Heart left ventricle (tissue), 16 donors: Measurements from ENCODE around the gene C20orf204. TPM values are rescaled to one million over a fixed set of nuclear protein-coding genes. Genes with fewer than 3 reads are reported as not detected.
A peak's percentile ranks its signal among the peaks of the same experiment; 100 is the strongest.
"Not testable (repeated sequence)": the region's sequence is repeated elsewhere in the genome, so short reads cannot be mapped to it uniquely, and the experiment has no call there.

Experiments
- ATAC-seq, 4 donors: fragments of 200-7000 bp; cut with Tn5 transposase; one replicate each; pipeline ENCODE4 v1.9.1; 2020 to 2022; ENCODE audit warnings: moderate library complexity in 4 of 4, mild to moderate bottlenecking in 3 of 4, moderate number of reproducible peaks in 1 of 4
- DNase-seq, 5 donors: peaks; one replicate each; pipeline ENCODE4 v3.0.0-alpha.2; 2020
- H3K27ac ChIP-seq, 12 donors: fragments of 200-600 bp; sonication (generic) in 4 of 12; one replicate each; pipeline versions ENCODE4 v1.5.0 to v1.8.0; 2016 to 2022; ENCODE audit warnings: mild to moderate bottlenecking in 2 of 12
- H3K27me3 ChIP-seq, 9 donors: fragments of 200-600 bp; sonication (generic) in 2 of 9; one replicate each; pipeline versions ENCODE4 v1.5.1 to v1.8.0; 2016 to 2022; ENCODE audit warnings: mild to moderate bottlenecking in 3 of 9
- H3K36me3 ChIP-seq, 9 donors: fragments of 200-600 bp; sonication (generic) in 2 of 9; one replicate each; pipeline versions ENCODE4 v1.5.0 to v1.8.0; 2018 to 2022; ENCODE audit warnings: mild to moderate bottlenecking in 2 of 9
- H3K4me1 ChIP-seq, 12 donors: fragments of 200-600 bp; sonication (generic) in 4 of 12; one replicate each; pipeline versions ENCODE4 v1.5.0 to v1.8.0; 2016 to 2022; ENCODE audit warnings: mild to moderate bottlenecking in 3 of 12
- H3K4me3 ChIP-seq, 12 donors: fragments of 200-600 bp; sonication (generic) in 4 of 12; one replicate each; pipeline versions ENCODE4 v1.5.0 to v1.8.0; 2017 to 2022; ENCODE audit warnings: mild to moderate bottlenecking in 9 of 12, moderate library complexity in 4 of 12
- H3K9me3 ChIP-seq, 12 donors: fragments of 200-600 bp; sonication (generic) in 4 of 12; one replicate each; pipeline versions ENCODE4 v1.5.0 to v1.8.0; 2016 to 2022; ENCODE audit warnings: mild to moderate bottlenecking in 1 of 12
- CTCF ChIP-seq, 12 donors: fragments of 200-600 bp; sonication (generic) in 4 of 12; IDR thresholded peaks; one replicate each; pipeline versions ENCODE4 v1.5.0 to v1.8.0; 2018 to 2022; ENCODE audit warnings: antibody characterized with exemption in 12 of 12, mild to moderate bottlenecking in 5 of 12
- POLR2A ChIP-seq, 2 donors: fragments of 450-650 bp; IDR thresholded peaks; one replicate each; pipeline ENCODE4 v1.6.1; 2017; ENCODE audit warnings: antibody characterized with exemption in 2 of 2, mild to moderate bottlenecking in 2 of 2, moderate library complexity in 2 of 2
- WGBS, 4 donors: extraction: QIAGEN DNeasy Blood & Tissue Kit in 2 of 4; methylation state at CpG; one replicate each; pipeline versions ENCODE4 v1.1.5 to v1.1.7; 2013 to 2018; 5-methylcytosine and 5-hydroxymethylcytosine counted together
- intact Hi-C, 10 donors: fragments of 100-400 bp; cut with DNase I; formaldehyde crosslinking; loops; one replicate each; pipeline versions ENCODE4 v1.11.1 to v1.14.2; 2022
- polyA plus RNA-seq, 2 donors: library from polyadenylated mRNA; stranded (reverse); fragments of 200-250 nt; gene quantifications; one replicate each; pipeline ENCODE4 v1.2.3, GENCODE V29; 2013
- total RNA-seq, 9 donors: library from RNA; depleted of rRNA in 2 of 9; stranded (reverse); fragments of >200 nt in 2 of 9; fragmentation: NEBNext Ultra II Directional in 3 of 9; extraction: Animal tissue kit (Norgen Biotek cat#: 25700) in 3 of 9; gene quantifications; one replicate each; pipeline versions ENCODE4 v1.1.0 to v1.2.4, GENCODE V29; 2016 to 2023
- donor health status: ischemic (EF 13 %, LVEDD 7.1; RV severe dilation, severe dysfunction).
- donor health status: healthy with polysubstance abuse.
- donor health status: DM: no; HTN: yes; CAD: no.
- donor health status: DM: no; HTN: no; CAD: no.
- donor health status: ischemic (EF 25% LVEDD 6.9; RV normal size, moderate dysfunction).
- donor health status: ischemic (EF 25% LVEDD 5.7; RV mildly dilated, moderate dysfunction).
- donor health status: healthy.
- donor health status: DM: yes; HTN: yes; CAD: no.
- donor health status: ischemic (EF 35%, LVEDD 5.7; RV mildly dilated, moderate dysfunction).
- donor health status: nonischemic (EF 11% LVEDD 7.7; RV severe dilation, severe dysfunction).
- donor health status: DM: yes; HTN: yes; CAD: no.
- donor health status: PGD.
- donor health status: ischemic (EF 29% LVEDD 5.4; RV normal size, mild dysfunction).
- donor health status: nonischemic (EF 23%, LVEDD 6.1; RV moderate dilation, normal function).

C20orf204 gene
- total and polyA plus RNA-seq, 11 donors, result 0.16 to 1.2 (median 0.42) TPM

DNA sequence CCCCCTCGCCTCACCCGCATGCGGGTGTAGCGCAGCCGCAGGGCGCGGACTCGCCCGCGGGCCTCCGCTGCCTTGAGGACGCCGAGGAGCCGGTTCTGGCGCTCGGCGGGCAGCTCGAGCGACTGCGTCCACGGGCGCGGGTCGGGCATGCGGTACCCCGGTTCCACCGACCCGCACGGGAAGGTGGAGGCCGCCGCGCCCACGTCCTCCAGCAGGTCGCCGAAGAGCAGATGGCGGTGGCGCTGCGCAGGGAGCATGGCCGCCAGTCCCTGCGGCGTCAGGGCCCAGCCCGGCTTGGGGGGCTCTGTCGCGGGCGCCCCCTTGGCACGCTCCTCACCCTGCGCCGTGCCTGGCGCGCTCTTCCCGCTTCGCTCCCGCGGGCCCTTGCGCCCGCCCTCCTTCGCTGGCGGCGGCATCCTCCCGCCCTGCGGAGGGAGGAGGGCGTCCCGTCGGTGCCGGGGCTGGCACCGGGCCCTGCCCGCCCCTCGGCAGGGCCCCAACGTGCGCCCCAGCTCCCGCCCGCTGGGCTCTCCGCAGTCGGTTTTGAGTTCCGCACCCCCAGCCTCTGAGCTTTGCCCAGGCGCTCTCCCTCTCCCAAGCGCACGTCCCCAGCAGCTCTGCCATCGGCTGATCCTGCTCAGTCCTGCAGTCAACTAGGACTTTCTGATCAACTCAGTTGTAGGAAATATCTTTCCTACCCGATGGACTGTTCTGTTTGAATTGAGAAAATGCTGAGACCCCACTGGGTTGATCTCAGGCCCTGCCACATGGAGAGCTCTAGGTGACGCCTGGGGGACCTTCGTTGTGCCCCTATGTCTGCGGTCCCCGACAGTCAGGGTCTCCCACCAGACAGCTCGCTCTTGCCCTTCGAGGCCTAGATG, 48.1 kb downstream of the C20orf204 start, which contains the start of gene LKAAEAR1:
LKAAEAR1 (minus strand) TSS at position 595 of the 881 bp plus-strand sequence; CDS start at position 416, 179 bp downstream.
- TF ChIP-seq POLR2A (IDR thresholded peaks at IDR 0.05), result no peak
- TF ChIP-seq CTCF (IDR thresholded peaks at IDR 0.05), result no peak
- H3K27me3 ChIP-seq, result peaks cover 3 to 24% (median 18%) of the 10 kb centered on the region in 9 donors
- DNase-seq (no peak), ATAC-seq (no peak)
- no peaks in the 10 kb centered on the region for H3K36me3 ChIP-seq
- WGBS, 4 donors, result 2 to 6% (median 3%) methylated on average over 32 to 86 of the region's 86 CpGs
- intact Hi-C loops, result loop anchor here in 7 of 10 donors (1.0 to 5.0 kb wide), 5 partner anchors 36 to 173 kb away; partner anchors contain the start of gene PCMTD2 (in 1 of the 7)
- no peaks in the 10 kb centered on the region for H3K9me3 ChIP-seq
- H3K27ac ChIP-seq, result peak within 1 kb of the TSS in 1 of 12 donors; percentile 28
- H3K4me1 ChIP-seq, result peaks cover 2 to 39% (median 17%) of the 10 kb centered on the region in 12 donors
- H3K4me3 ChIP-seq, result peak within 1 kb of the TSS; percentile 26 to 68 (median 59)

DNA sequence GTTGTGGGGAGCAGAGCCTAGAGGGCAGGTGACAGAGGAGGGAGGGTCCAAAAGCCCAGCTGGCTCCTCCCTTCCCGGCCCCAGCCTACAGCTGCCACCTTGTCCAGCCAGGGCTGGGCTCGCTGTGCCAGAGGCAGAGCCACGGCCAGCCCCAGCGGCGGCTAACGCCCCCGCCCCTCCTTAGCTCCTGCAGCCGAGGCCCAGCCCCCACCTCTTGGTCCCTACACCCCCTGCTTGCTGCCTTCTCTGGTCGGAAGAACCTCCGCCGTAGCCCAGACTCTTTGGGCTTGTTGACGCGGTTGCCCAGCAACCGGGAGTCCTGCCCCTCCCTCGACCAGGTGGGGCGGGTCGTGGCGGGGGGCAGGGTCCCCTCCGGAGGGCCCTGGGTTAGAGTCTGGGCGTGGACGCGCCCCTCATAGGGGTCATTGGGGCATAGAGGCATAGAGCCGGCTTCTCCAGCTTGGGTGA, 48.7 kb downstream of the C20orf204 start:
- Histone ChIP-seq H3K36me3 (no peaks in the 10 kb centered on the region), H3K4me3 (no peak overlapping the region), H3K9me3 (no peaks in the 10 kb centered on the region), H3K27me3 (peaks cover 3 to 24% (median 18%) of the 10 kb centered on the region in 9 donors), H3K4me1 (peaks cover 0 to 35% (median 14%) of the 10 kb centered on the region in 12 donors), H3K27ac (no peak overlapping the region)
- no peak for TF ChIP-seq CTCF (IDR thresholded peaks at IDR 0.05)
- no peak for TF ChIP-seq POLR2A (IDR thresholded peaks at IDR 0.05)
- intact Hi-C loops, result loop anchor here in 3 of 10 donors (5.0 kb wide), 2 partner anchors 38 to 173 kb away; partner anchors contain the start of gene PCMTD2 (in 1 of the 3)
- DNase-seq (no peak), ATAC-seq (no peak)
- 9 to 12% (median 12%) methylated on average over 18 to 23 of the region's 23 CpGs; no CpG with 5 or more reads in 1 of the 4 donors for WGBS, 4 donors

- no peak for DNase-seq
- H3K4me3 ChIP-seq, result no peak overlapping the region
- peaks cover 3 to 24% (median 18%) of the 10 kb centered on the region in 9 donors for H3K27me3 ChIP-seq
- H3K27ac ChIP-seq, result no peak overlapping the region
- no peak for ATAC-seq
- H3K9me3 ChIP-seq, result no peaks in the 10 kb centered on the region
- peaks cover 0 to 26% (median 12%) of the 10 kb centered on the region in 12 donors for H3K4me1 ChIP-seq
- no peaks in the 10 kb centered on the region for H3K36me3 ChIP-seq
- intact Hi-C loops, result loop anchor here in 1 of 10 donors (5.0 kb wide), 1 partner anchor 36 kb away; no protein-coding TSS in a partner anchor
- 90 to 95% (median 94%) methylated on average over 9 to 11 of the region's 11 CpGs for WGBS, 4 donors
- TF ChIP-seq CTCF (IDR thresholded peaks at IDR 0.05) (no peak), POLR2A (IDR thresholded peaks at IDR 0.05) (no peak)
These were observed 50.8 kb downstream of the C20orf204 start for GRCh38 chr20:64086801-64087200.

GRCh38 chr20:64087226-64087825, 51.3 kb downstream of the C20orf204 start:
- 92 to 99% (median 96%) methylated on average over 6 to 10 of the region's 36 CpGs for WGBS, 4 donors
- intact Hi-C loops, result loop anchor here in 1 of 10 donors (5.0 kb wide), 1 partner anchor 35 kb away; no protein-coding TSS in a partner anchor
- ATAC-seq, H3K27ac ChIP-seq, H3K36me3 ChIP-seq, DNase-seq, H3K4me3 ChIP-seq, H3K9me3 ChIP-seq: not testable (repeated sequence)
- H3K4me1 ChIP-seq, result peaks cover 0 to 22% (median 12%) of the 10 kb centered on the region in 12 donors
- peaks cover 3 to 24% (median 18%) of the 10 kb centered on the region in 9 donors for H3K27me3 ChIP-seq

- peaks cover 0 to 13% (median 6%) of the 10 kb centered on the region in 12 donors for H3K4me1 ChIP-seq
- not testable (repeated sequence) for ATAC-seq, H3K4me3 ChIP-seq, H3K36me3 ChIP-seq, H3K27ac ChIP-seq, DNase-seq, H3K9me3 ChIP-seq
- peaks cover 3 to 24% (median 18%) of the 10 kb centered on the region in 9 donors for H3K27me3 ChIP-seq
- intact Hi-C loops, result loop anchor here in 1 of 10 donors (5.0 kb wide), 1 partner anchor 34 kb away; no protein-coding TSS in a partner anchor
These were observed 52.6 kb downstream of the C20orf204 start for GRCh38 chr20:64088586-64088985.
